ENCODE data around the gene OBP2B.
"Not testable (repeated sequence)": the region's sequence is repeated elsewhere in the genome, so short reads cannot be mapped to it uniquely, and the experiment has no call there.

The OBP2B gene

GRCh38 chr9:133208880-133209300 is at the start of gene OBP2B:
TSS of gene OBP2B (minus strand) at chr9:133209250. CDS start at chr9:133209199, 51 bp downstream.
- DNase-seq: peak; percentile 11

DNA sequence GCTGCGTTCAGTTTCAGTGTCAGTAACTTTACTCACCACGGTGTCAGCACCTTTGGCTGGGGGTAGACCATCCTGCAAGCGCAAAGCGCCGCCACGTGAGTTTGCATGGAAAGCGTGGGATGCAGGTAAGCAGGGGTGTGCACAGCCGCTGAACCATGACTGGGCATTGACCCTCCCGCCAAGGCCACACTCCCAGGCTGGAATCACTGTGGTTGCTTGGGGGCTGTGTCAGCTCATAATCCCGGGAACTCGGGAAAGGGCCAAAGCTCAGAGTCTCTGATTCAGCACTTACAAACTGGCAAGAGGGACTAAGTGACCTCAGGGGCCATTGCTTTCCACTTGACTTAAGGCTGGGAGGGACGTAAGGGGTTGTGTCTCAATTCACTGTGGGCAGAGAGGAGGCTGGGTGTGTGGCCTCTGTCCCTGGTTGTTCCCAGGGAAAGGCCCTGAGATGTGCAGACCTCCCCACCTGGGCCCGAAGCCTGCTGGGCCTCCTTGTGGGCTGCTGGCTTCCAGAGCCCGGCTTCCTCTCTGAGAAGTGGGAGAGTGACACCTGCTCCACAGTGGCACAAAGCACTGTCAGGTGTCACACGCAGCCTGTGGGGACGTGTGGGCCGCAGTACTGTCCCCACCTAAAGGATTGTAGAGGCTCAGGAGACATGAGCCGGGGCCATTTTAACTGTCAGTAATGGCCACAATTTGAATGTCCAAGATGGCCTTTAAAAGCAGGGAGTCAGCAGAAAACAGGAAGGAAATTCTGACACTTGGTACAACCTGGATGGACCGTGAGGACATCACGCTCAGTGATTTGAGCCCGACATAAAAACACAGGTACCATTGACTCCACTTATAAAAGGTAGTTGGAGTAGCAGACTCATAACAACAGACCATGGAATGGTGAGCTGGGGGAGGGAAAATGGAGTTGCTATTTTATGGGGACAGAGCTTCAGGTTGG is 49.3 kb upstream of the OBP2B start:
- no peak for DNase-seq

DNA sequence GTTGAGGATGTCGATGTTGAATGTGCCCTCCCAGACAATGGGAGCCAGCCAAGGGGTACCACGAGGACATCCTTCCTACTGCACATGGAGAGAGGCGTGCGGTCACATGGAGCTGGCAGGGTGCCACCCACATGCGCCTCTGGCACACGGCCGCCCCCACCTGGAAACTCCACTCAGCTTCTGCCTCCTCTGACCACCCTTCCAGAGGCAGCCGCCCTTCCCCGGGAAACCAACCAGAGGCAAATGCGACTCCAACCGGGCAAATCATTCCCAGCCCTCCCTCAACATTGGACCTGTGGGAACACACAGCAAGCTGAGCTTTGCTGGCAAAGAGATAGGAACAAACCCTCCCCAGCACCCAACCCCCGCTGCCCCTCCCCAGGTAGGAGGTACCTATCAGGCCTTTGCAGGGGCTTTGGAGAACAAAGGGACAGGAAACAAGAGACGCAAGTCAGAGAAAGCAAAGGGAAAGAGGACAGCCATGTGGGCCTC is 48.5 kb upstream of the OBP2B start:
- DNase-seq: peak; percentile 33

- peak; percentile 45 for DNase-seq
Measured at GRCh38 chr9:133256686-133257091, 47.6 kb upstream of the OBP2B start.

DNA sequence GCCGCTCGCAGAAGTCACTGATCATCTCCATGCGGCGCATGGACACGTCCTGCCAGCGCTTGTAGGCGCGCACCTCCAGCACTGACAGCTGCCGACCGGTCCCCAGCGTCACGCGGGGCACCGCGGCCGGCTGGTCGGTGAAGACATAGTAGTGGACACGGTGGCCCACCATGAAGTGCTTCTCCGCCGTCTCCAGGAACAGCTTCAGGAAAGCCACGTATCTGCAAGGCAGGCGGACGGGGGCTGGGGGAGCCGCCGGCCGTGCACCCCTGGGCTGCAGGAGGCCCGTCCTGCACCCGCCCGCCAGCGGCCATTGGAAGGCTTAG is 47.0 kb upstream of the OBP2B start:
- DNase-seq: no peak

GRCh38 chr9:133255371-133256135 is 46.5 kb upstream of the OBP2B start:
- DNase-seq: no peak

- no peak for DNase-seq
Measured at GRCh38 chr9:133254471-133254870, 45.4 kb upstream of the OBP2B start.

GRCh38 chr9:133253268-133253667 is 44.2 kb upstream of the OBP2B start:
- no peak for DNase-seq

- DNase-seq: no peak
Measured at GRCh38 chr9:133252301-133253020, 43.4 kb upstream of the OBP2B start.

DNA sequence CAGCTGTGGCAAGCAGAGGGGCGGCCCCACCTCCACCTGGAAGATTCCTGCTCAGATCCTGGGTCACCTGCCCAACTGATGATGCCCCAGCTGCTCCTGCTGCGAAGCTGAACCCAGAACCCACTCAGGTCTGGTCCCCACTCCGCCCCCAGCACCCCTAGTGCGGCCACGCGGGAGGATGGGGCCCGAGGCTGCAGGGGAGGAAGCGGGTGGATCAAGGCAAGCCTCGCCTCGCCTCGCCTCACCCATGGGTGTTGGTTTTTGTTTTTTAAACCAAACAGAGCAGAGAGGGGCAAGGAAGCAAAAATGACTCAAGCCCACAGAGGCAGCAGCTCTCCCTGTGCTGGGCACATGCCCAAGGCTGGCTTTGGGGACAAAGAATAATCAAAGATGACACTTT is 42.7 kb upstream of the OBP2B start:
- DNase-seq: no peak

GRCh38 chr9:133251221-133251620 is 42.2 kb upstream of the OBP2B start:
- DNase-seq: not testable (repeated sequence)

DNA sequence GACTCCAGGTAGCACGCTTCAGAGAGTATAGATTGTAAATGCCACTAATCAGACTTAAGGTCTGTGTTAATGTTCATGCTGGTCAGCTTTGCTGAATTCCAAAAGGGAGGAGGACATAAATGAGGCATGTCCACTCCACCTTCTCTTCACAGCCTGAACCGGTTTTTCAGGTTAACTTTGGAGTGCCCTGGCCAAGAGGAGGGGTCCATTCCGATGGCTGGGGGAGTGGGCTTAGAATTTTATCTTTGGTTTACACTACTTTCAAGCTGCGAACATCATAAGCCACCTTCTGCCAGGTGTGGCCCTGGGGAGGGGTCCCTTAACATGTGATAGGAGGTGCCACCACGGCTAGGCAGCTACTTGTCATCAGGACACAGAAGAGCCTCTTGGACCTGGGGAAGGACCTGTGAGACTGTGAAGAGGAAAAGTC is 41.7 kb upstream of the OBP2B start:
- no peak for DNase-seq

- no peak for DNase-seq
Measured at GRCh38 chr9:133249337-133249736, 40.3 kb upstream of the OBP2B start.

- DNase-seq: no peak
Measured at GRCh38 chr9:133248726-133249295, 39.8 kb upstream of the OBP2B start.

- no peak for DNase-seq
Measured at GRCh38 chr9:133247632-133248031, 38.6 kb upstream of the OBP2B start.

DNA sequence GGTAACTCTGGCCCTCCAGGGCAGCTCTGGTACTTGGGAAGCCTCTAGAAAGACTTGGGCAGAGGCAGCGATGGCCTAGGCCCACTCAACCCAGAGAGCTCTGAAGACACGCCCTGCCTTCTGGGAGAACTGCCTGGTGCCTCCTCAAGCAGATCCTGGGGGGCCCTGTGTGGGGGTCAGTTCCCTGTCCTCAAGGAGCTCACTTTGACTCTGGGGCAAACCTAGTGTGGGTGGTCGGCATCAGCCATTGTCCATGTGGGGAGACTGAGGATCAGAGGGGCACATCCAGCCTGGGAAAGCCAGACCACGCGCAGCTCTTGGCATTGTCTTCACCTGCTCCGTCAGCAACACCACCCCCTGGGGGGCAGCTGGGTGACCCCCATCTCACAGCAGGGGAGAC is 37.9 kb upstream of the OBP2B start:
- peak; percentile 40 for DNase-seq

- peak; percentile 24 for DNase-seq
Measured at GRCh38 chr9:133246562-133246961, 37.5 kb upstream of the OBP2B start.

- no peak for DNase-seq
Measured at GRCh38 chr9:133242991-133243390, 33.9 kb upstream of the OBP2B start.

DNA sequence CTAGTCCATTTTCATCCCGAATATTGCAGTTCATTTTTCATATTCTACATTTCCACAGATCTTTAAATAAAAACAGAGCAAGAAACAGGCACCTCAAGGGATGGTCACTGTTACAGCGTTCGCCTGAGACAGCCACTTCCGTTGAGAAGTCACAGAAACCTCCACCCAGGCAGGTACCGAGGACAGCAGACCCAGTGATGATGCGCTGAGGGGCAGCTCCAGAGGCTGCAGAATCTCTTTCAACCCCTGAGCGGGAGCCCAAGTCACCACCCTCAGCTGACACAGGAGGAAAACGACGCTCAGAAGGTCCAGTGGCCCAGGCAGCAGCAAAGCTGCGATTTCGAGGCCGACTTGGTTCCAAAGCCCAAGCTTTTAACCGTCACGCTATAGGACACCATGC is 33.2 kb upstream of the OBP2B start:
- DNase-seq: no peak

- DNase-seq: no peak
Measured at GRCh38 chr9:133239533-133240090, 30.6 kb upstream of the OBP2B start.

GRCh38 chr9:133238851-133239532 is 29.9 kb upstream of the OBP2B start:
- peak; percentile 83 for DNase-seq

All from activated CD8-positive, alpha-beta memory T cell treated with anti-CD3 and anti-CD28 coated beads for 24 hours (primary cell).